GM12878 (cell line): Measurements from ENCODE around the gene RBM12. TPM values are rescaled to one million over a fixed set of nuclear protein-coding genes. Genes with fewer than 3 reads are reported as not detected.

ENCODE experiments used
- ASH2L ChIP-seq: fragments of 300-600, 200-600 bp; sonication (generic); IDR thresholded peaks from 2 replicates; pipeline ENCODE4 v1.6.1; 2017; ENCODE audit warnings: low read depth, mild to moderate bottlenecking, borderline replicate concordance
- ATF2 ChIP-seq: IDR thresholded peaks from 2 replicates; pipeline ENCODE4 v1.6.1; 2012; ENCODE audit warnings: low read length, inconsistent platforms
- BRCA1 ChIP-seq: IDR thresholded peaks from 2 replicates; pipeline ENCODE4 v1.6.1; 2011; ENCODE audit warnings: low read depth, low read length, improper control_type of control experiment
- CBX3 ChIP-seq: fragments of 200-600 bp; sonication (generic); IDR thresholded peaks from 2 replicates; pipeline ENCODE4 v1.6.1; 2016; ENCODE audit warnings: low read depth, borderline replicate concordance
- CEBPB ChIP-seq, 2 experiments: fragments of 150-350 bp in 1 of 2; IDR thresholded peaks; 2 replicates each; pipeline ENCODE4 v1.6.1; 2012 to 2014; ENCODE audit warnings: low read depth in 2 of 2, low read length in 2 of 2, borderline replicate concordance in 1 of 2, inconsistent platforms in 1 of 2
- EP300 ChIP-seq, 2 experiments: fragments of 150-350 bp in 1 of 2; IDR thresholded peaks; 2 replicates each; pipeline ENCODE4 v1.6.1; 2011 to 2012; ENCODE audit warnings: low read depth in 2 of 2, low read length in 2 of 2, borderline replicate concordance in 1 of 2, improper control_type of control experiment in 1 of 2, inconsistent platforms in 1 of 2; ENCODE audit not compliant: control insufficient read depth in 1 of 2
- KLF5 ChIP-seq: fragments of 450-650 bp; IDR thresholded peaks from 2 replicates; pipeline ENCODE4 v1.6.1; 2014; ENCODE audit warnings: mild to moderate bottlenecking; ENCODE audit not compliant: partially characterized antibody
- NBN ChIP-seq: fragments of 450-650 bp; IDR thresholded peaks from 2 replicates; pipeline ENCODE4 v1.6.1; 2016
- NFIC ChIP-seq: IDR thresholded peaks from 2 replicates; pipeline ENCODE4 v1.6.1; 2012; ENCODE audit warnings: low read depth, mild to moderate bottlenecking, inconsistent platforms, low read length, moderate library complexity
- NFYB ChIP-seq: IDR thresholded peaks from 2 replicates; pipeline ENCODE4 v1.6.1; 2011; ENCODE audit warnings: low read depth, mild to moderate bottlenecking, low read length, improper control_type of control experiment, moderate library complexity; ENCODE audit not compliant: insufficient read depth
- NKRF ChIP-seq: fragments of 450-650 bp; conservative IDR thresholded peaks from 2 replicates; pipeline ENCODE4 v1.6.1; 2017; ENCODE audit warnings: mild to moderate bottlenecking, moderate library complexity
- POLR2A ChIP-seq: IDR thresholded peaks from 2 replicates; pipeline ENCODE4 v1.6.1; 2011; ENCODE audit warnings: low read depth, mild to moderate bottlenecking, low read length
- POLR2AphosphoS5 ChIP-seq: IDR thresholded peaks from 2 replicates; pipeline ENCODE4 v1.6.1; 2011; ENCODE audit warnings: mild to moderate bottlenecking, low read length, inconsistent platforms
- PRDM15 ChIP-seq: fragments of 450-650 bp; formaldehyde crosslinking; IDR thresholded peaks from 2 replicates; pipeline ENCODE4 v1.4.0; 2020; ENCODE audit warnings: mild to moderate bottlenecking, moderate library complexity
- SMAD5 ChIP-seq: IDR thresholded peaks from 2 replicates; pipeline ENCODE4 v1.6.1; 2016; ENCODE audit warnings: antibody characterized with exemption, low read depth
- SMARCA5 ChIP-seq: fragments of 450-650 bp; IDR thresholded peaks from 2 replicates; pipeline ENCODE4 v1.6.1; 2017; ENCODE audit warnings: mild to moderate bottlenecking
- SRF ChIP-seq, 2 experiments: IDR thresholded peaks; 2 replicates each; pipeline ENCODE4 v1.6.1; 2011; ENCODE audit warnings: low read depth in 2 of 2, low read length in 2 of 2, mild to moderate bottlenecking in 1 of 2, moderate library complexity in 1 of 2
- SUZ12 ChIP-seq: fragments of 200-600 bp; sonication (generic); IDR thresholded peaks from one replicate; pipeline ENCODE4 v1.6.1; 2018; ENCODE audit warnings: antibody characterized with exemption, mild to moderate bottlenecking; ENCODE audit not compliant: unreplicated experiment
- TARDBP ChIP-seq: IDR thresholded peaks from 2 replicates; pipeline ENCODE4 v1.6.1; 2016; ENCODE audit warnings: borderline replicate concordance
- ZBTB11 ChIP-seq: fragments of 450-650 bp; formaldehyde crosslinking; IDR thresholded peaks from 2 replicates; pipeline ENCODE4 v1.5.0; 2022; ENCODE audit warnings: mild to moderate bottlenecking, missing genetic modification characterization
- ZNF622 ChIP-seq: fragments of 450-650 bp; IDR thresholded peaks from 2 replicates; pipeline ENCODE4 v1.6.1; 2017; ENCODE audit warnings: mild to moderate bottlenecking, inconsistent platforms
- ZZZ3 ChIP-seq: IDR thresholded peaks from 2 replicates; pipeline ENCODE4 v1.6.1; 2011; ENCODE audit warnings: low read depth; ENCODE audit not compliant: control insufficient read depth, insufficient read length
- polyA plus RNA-seq, 11 experiments: library from polyadenylated mRNA; depleted of rRNA in 4 of 11; unstranded in 6 of 11; stranded (reverse) in 5 of 11; fragments of >200 nt; fragmentation: Nextera tagmentation in 4 of 11; fragmentation: Illumina TruSeq in 1 of 11; extraction: Ambion mirVana in 4 of 11; extraction: Trizol in 1 of 11; gene quantifications; 1 replicate in 1 of 11; 2 replicates in 10 of 11; pipeline versions ENCODE4 v1.2.1 to v1.2.3, GENCODE V29; 2011 to 2016; ENCODE audit warnings: inconsistent platforms in 2 of 11, missing spikeins in 2 of 11, low read depth in 1 of 11
- total RNA-seq, 4 experiments: library from RNA; depleted of rRNA in 3 of 4; stranded (reverse); fragments of >200 nt in 3 of 4; fragmentation: Illumina TruSeq in 1 of 4; extraction: Trizol in 1 of 4; gene quantifications; 2 replicates each; pipeline versions ENCODE4 v1.2.1 to v1.2.3, GENCODE V29; 2013 to 2021

The RBM12 gene
- total and polyA plus RNA-seq, 10 of the 15 experiments (the other 5 are each of a cell fraction or from before 2014, with no cell fraction given): 4.7 to 153 (median 58.5) TPM

- TF ChIP-seq NKRF: no peak
- no peak for TF ChIP-seq ZNF622
- no peak for TF ChIP-seq BRCA1
- TF ChIP-seq CEBPB (IDR thresholded peaks at IDR 0.05; ENCODE audit: borderline replicate concordance in 1 of 2, low read depth in 2 of 2, low read length in 2 of 2): no peak
- TF ChIP-seq SMARCA5: no peak
- no peak for TF ChIP-seq TARDBP
- TF ChIP-seq ZZZ3: no peak
- TF ChIP-seq CBX3: no peak
- TF ChIP-seq ATF2: peak; percentile 44; the same call in 1 of the 2 replicates
- no peak for TF ChIP-seq ASH2L
- TF ChIP-seq SUZ12: no peak
- no peak for TF ChIP-seq POLR2AphosphoS5
- TF ChIP-seq KLF5: no peak
- TF ChIP-seq ZBTB11 (CRISPR knock-in tag): no peak
- no peak for TF ChIP-seq SRF (IDR thresholded peaks at IDR 0.05; ENCODE audit: low read depth in 2 of 2, low read length in 2 of 2)
- no peak for TF ChIP-seq SMAD5
- TF ChIP-seq NFYB: no peak
- TF ChIP-seq NBN: peak; percentile 59; the same call in 1 of the 2 replicates
- peak in 1 of 2 experiments; percentile 30; a peak in 1 of 4 replicates for TF ChIP-seq EP300 (IDR thresholded peaks at IDR 0.05; ENCODE audit: borderline replicate concordance in 1 of 2, control insufficient read depth in 1 of 2, low read depth in 2 of 2, low read length in 2 of 2)
- 0 out of 2 replicates have a peak, but pooled peaks have one; percentile 50 for TF ChIP-seq NFIC
- TF ChIP-seq PRDM15 (CRISPR knock-in tag): no peak
- TF ChIP-seq POLR2A: no peak
Measured at GRCh38 chr20:35611482-35611881, 53.2 kb downstream of the RBM12 start (continued).
